Muscle layer of colon (tissue), 2 donors: ENCODE results near the gene MARVELD2.
"Not testable (repeated sequence)": the region's sequence is repeated elsewhere in the genome, so short reads cannot be mapped to it uniquely, and the experiment has no call there.

Source experiments
- H3K27ac ChIP-seq: one replicate; pipeline ENCODE4 v1.7.0; 2013; ENCODE audit warnings: low read depth, mild to moderate bottlenecking, low read length, moderate library complexity
- H3K27me3 ChIP-seq, 2 donors: one replicate each; pipeline ENCODE4 v1.7.0; 2013; ENCODE audit warnings: low read length in 2 of 2, mild to moderate bottlenecking in 2 of 2; ENCODE audit not compliant: insufficient read depth in 2 of 2, control insufficient read depth in 1 of 2
- H3K36me3 ChIP-seq: one replicate; pipeline ENCODE4 v1.7.0; 2013; ENCODE audit warnings: mild to moderate bottlenecking, low read length; ENCODE audit not compliant: insufficient read depth
- H3K4me1 ChIP-seq: one replicate; pipeline ENCODE4 v1.7.0; 2013; ENCODE audit warnings: mild to moderate bottlenecking, low read length; ENCODE audit not compliant: insufficient read depth
- H3K4me3 ChIP-seq, 2 donors: one replicate each; pipeline ENCODE4 v1.7.0; 2013; ENCODE audit warnings: low read length in 2 of 2, low read depth in 1 of 2, mild to moderate bottlenecking in 1 of 2, moderate library complexity in 1 of 2
- H3K9ac ChIP-seq: one replicate; pipeline ENCODE4 v1.7.0; 2013; ENCODE audit warnings: low read length
- H3K9me3 ChIP-seq: one replicate; pipeline ENCODE4 v1.7.0; 2013; ENCODE audit warnings: mild to moderate bottlenecking, low read length
- donor health status: abdominal sarcoma.
- donor health status: Adenocarcinoma of cecum.

The MARVELD2 gene

DNA sequence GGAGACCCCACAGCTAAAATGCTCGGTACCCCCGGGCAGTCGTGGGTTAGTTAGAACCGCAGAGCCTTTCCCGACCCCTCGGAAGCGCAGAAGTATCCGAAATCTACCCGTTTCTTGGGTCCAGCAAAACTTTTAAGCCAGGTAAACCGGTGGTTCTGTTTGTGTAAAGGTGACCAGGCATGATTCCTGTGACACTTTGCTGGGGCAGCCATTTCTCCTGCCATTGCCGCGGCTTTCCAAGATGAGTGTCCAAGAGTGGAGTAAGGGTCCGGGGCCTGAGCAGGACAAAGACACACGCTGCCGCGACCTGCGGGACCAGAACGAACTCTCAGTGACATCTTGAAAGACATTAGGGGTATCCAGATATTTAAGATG lies 655 bp downstream of the MARVELD2 start:
- peaks cover 6% of the 10 kb centered on the region for H3K36me3 ChIP-seq
- H3K27ac ChIP-seq = no peak overlapping the region
- H3K27me3 ChIP-seq = no peaks in the 10 kb centered on the region
- H3K4me3 ChIP-seq = no peak overlapping the region
- H3K9ac ChIP-seq = no peak overlapping the region
- no peaks in the 10 kb centered on the region for H3K4me1 ChIP-seq
- H3K9me3 ChIP-seq = no peaks in the 10 kb centered on the region

DNA sequence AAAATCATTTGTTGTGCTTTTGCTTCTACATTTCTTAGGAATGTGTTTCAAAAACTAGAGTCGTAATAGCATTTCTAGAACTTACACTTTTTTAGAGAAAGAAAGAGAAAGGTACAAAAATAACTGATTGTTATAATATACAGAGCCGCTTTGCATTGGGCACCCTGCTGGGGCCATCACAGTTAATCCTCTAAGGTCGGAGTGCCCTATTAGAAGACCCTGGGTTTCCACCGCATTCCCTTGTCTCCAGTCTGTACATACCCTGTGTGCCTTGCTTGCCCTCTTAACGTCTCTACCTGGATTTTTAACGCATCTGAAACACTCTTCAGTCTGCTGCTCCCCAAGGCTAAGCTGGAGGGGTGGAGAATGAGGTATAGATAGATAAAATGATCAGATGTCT lies 1.3 kb downstream of the MARVELD2 start:
- no peak overlapping the region for H3K9ac ChIP-seq

GRCh38 chr5:69416699-69417098 lies 1.8 kb downstream of the MARVELD2 start:
- no peak overlapping the region for H3K9ac ChIP-seq
- no peak overlapping the region for H3K4me3 ChIP-seq
- H3K27ac ChIP-seq = no peak overlapping the region

More for the DNA sequence above, 1.3 kb downstream of the MARVELD2 start:
- H3K4me1 ChIP-seq = no peaks in the 10 kb centered on the region
- H3K4me3 ChIP-seq = no peak overlapping the region
- H3K36me3 ChIP-seq = peaks cover 4% of the 10 kb centered on the region
- no peaks in the 10 kb centered on the region for H3K9me3 ChIP-seq
- H3K27me3 ChIP-seq = no peaks in the 10 kb centered on the region
- H3K27ac ChIP-seq = no peak overlapping the region

GRCh38 chr5:69418554-69418953 lies 3.6 kb downstream of the MARVELD2 start:
- no peaks in the 10 kb centered on the region for H3K9me3 ChIP-seq
- H3K4me3 ChIP-seq = no peak overlapping the region
- H3K4me1 ChIP-seq = no peaks in the 10 kb centered on the region
- no peak overlapping the region for H3K9ac ChIP-seq
- H3K27me3 ChIP-seq = no peaks in the 10 kb centered on the region
- no peaks in the 10 kb centered on the region for H3K36me3 ChIP-seq
- no peak overlapping the region for H3K27ac ChIP-seq

More at GRCh38 chr5:69416699-69417098, 1.8 kb downstream of the MARVELD2 start:
- Histone ChIP-seq H3K27me3 (no peaks in the 10 kb centered on the region), H3K36me3 (peaks cover under 1% of the 10 kb centered on the region), H3K4me1 (no peaks in the 10 kb centered on the region), H3K9me3 (no peaks in the 10 kb centered on the region)

DNA sequence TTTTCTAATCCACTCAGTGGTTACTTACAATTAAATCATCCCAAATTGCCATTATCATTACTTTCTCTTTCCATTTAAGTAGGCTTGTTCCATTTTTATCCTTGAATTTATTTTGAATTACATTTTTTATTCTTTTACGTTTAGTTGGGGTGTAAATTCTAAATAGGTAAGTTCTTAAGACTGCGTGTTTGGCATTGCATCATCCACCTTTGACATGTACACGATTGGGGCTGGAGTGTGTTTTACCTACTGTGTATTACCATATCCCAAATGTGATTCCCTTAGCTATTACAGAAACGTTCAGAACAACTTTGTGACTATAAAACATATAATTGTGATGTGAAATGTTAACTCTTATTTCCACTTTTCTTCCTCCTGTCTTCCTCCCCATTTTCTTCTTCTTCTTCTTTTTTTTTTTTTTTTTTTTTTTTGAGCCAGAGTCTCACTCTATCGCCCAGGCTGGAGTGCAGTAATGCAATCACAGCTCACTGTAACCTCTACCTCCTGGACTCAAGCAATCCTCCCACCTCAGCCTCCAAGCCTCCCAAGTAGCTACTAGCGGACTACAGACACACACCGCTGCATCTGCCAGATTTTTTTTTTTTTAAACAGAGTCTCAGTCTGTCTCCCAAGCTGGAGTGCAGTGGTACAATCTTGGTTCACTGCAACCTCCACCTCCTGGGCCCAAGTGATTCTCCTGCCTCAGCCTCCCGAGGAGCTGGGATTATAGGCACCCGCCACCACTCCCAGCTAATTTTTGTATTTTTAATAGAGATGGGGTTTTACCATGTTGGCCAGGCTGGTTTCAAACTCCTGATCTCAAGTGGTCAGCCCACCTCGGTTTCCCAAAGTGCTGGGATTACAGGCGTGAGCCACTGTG lies 16.7 kb downstream of the MARVELD2 start:
- no peak overlapping the region for H3K9ac ChIP-seq
- no peak overlapping the region for H3K27ac ChIP-seq
- H3K4me3 ChIP-seq = no peak overlapping the region
- H3K9me3 ChIP-seq = no peaks in the 10 kb centered on the region
- H3K4me1 ChIP-seq = no peaks in the 10 kb centered on the region
- H3K27me3 ChIP-seq = no peaks in the 10 kb centered on the region
- H3K36me3 ChIP-seq = no peaks in the 10 kb centered on the region

- Histone ChIP-seq H3K9ac (no peak overlapping the region), H3K4me3 (no peak overlapping the region), H3K36me3 (no peaks in the 10 kb centered on the region), H3K4me1 (no peaks in the 10 kb centered on the region), H3K27ac (no peak overlapping the region), H3K9me3 (no peaks in the 10 kb centered on the region), H3K27me3 (no peaks in the 10 kb centered on the region)
Observed at GRCh38 chr5:69432412-69433206, 17.7 kb downstream of the MARVELD2 start.

DNA sequence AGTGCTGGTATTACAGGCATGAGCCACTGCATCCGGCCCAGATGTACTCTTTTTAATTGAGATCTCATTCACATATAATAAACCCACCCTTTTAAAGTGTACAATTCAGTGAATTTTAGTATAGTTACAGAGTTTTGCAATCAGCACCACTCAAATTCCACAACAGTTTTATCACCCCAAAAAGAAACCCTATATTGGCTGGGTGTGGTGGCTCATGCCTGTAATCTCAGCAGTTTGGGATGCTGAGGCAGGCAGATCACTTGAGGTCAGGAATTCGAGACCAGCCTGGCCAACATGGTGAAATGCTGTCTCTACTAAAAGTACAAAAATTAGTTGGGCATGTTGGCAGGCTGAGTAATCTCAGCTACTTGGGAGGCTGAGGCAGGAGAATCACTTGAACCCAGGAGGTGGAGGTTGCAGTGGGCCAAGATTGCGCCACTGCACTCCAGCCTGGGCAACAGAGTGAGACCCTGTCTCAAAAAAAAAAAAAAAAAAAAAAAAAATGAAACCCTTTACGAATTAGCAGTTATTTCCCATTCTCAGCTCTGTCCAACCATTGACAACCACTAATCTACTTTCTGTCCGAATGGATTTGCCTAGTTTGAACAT lies 20.5 kb downstream of the MARVELD2 start:
- H3K9ac ChIP-seq, H3K4me1 ChIP-seq, H3K4me3 ChIP-seq, H3K27me3 ChIP-seq, H3K27ac ChIP-seq, H3K9me3 ChIP-seq, H3K36me3 ChIP-seq: not testable (repeated sequence)

- Histone ChIP-seq H3K9me3 (no peaks in the 10 kb centered on the region), H3K9ac (no peak overlapping the region), H3K4me3 (no peak overlapping the region), H3K36me3 (no peaks in the 10 kb centered on the region), H3K4me1 (no peaks in the 10 kb centered on the region), H3K27ac (no peak overlapping the region), H3K27me3 (no peaks in the 10 kb centered on the region)
Observed at GRCh38 chr5:69444127-69444754, 29.3 kb downstream of the MARVELD2 start.

- Histone ChIP-seq H3K4me1 (no peaks in the 10 kb centered on the region), H3K27ac (no peak overlapping the region), H3K4me3 (no peak overlapping the region), H3K9me3 (no peaks in the 10 kb centered on the region), H3K9ac (no peak overlapping the region), H3K27me3 (no peaks in the 10 kb centered on the region), H3K36me3 (no peaks in the 10 kb centered on the region)
Observed at GRCh38 chr5:69449511-69449910, 34.6 kb downstream of the MARVELD2 start.

DNA sequence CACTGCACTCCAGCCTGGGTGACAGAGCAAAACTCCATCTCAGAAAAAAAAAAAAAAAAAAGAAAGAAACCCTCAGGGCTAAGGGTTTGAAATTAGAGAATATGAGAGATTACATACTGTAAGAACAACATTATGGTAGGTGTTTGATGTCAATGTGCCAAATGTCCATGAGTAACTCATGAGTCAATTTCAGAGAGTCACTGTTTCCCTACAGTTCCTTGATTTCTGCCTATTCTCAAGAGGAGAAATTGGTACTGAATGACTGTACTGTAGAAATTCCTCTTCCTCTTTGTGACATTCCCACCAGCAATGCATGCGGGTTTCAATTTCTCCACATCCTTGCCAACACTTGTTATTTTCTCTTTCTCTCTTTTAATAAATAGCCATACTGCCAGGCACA lies 35.2 kb downstream of the MARVELD2 start:
- Histone ChIP-seq H3K4me3 (no peak overlapping the region), H3K27me3 (no peaks in the 10 kb centered on the region), H3K36me3 (no peaks in the 10 kb centered on the region), H3K9me3 (no peaks in the 10 kb centered on the region), H3K27ac (no peak overlapping the region), H3K9ac (no peak overlapping the region), H3K4me1 (no peaks in the 10 kb centered on the region)

DNA sequence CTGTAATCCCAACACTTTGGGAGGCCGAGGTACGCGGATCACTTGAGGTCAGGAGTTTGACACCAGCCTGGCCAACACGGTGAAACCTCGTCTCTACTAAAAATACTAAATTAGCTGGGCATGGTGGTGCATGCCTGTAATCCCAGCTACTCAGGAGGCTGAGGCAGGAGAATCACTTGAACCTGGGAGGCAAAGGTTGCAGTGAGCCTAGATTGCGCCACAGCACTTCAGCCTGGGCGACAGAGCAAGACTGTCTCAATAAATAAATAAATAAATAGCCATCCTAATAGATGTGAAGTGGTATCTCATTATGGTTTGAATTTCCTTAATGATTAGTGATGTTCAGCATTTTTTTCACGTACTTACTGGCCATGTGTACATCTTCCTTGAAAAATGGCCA lies 35.6 kb downstream of the MARVELD2 start:
- not testable (repeated sequence) for H3K27me3 ChIP-seq, H3K4me1 ChIP-seq, H3K27ac ChIP-seq, H3K4me3 ChIP-seq, H3K36me3 ChIP-seq, H3K9me3 ChIP-seq, H3K9ac ChIP-seq
